H1 (cell line): ENCODE measurements around the gene OR56A5.

Source experiments
- POLR2A ChIP-seq, 2 experiments: IDR thresholded peaks; 1 replicate in 1 of 2; 2 replicates in 1 of 2; pipeline ENCODE4 v1.6.1; 2011; ENCODE audit warnings: low read depth in 2 of 2, low read length in 2 of 2, mild to moderate bottlenecking in 2 of 2; ENCODE audit errors: control extremely low read depth in 1 of 2
- TAF1 ChIP-seq: IDR thresholded peaks from 2 replicates; pipeline ENCODE4 v1.6.1; 2011; ENCODE audit warnings: mild to moderate bottlenecking, low read depth, low read length

- TF ChIP-seq TAF1 (no peak), POLR2A (IDR thresholded peaks at IDR 0.05; ENCODE audit: control extremely low read depth in 1 of 2, low read depth in 2 of 2, low read length in 2 of 2) (no peak)
Measured at GRCh38 chr11:5928811-5929210, 39.5 kb downstream of the OR56A5 start.
